ENCODE measurements around the gene RPTN. TPM values are rescaled to one million over a fixed set of nuclear protein-coding genes. Genes with fewer than 3 reads are reported as not detected.

Gene RPTN
- total and polyA plus RNA-seq, 2 of the 4 experiments (the other 2 are of a cell fraction): not detected

- POLR2A ChIA-PET (ENCODE audit: unreplicated experiment): no interaction called here
- Histone ChIP-seq H4K91ac (ENCODE audit: insufficient read depth, low read depth, low read length) (no peak overlapping the region), H3K4me2 (ENCODE audit: low read depth, low read length) (no peak overlapping the region), H3K9ac (ENCODE audit: low read depth, low read length) (no peak overlapping the region), H2BK120ac (ENCODE audit: low read depth, low read length) (no peak overlapping the region), H3K56ac (ENCODE audit: extremely low read depth, insufficient read depth, low read length) (no peak overlapping the region), H4K8ac (ENCODE audit: low read depth in 2 of 2, low read length in 2 of 2) (no peak overlapping the region), H3K4me3 (ENCODE audit: insufficient read depth, low read depth, low read length) (no peak overlapping the region), H2BK20ac (ENCODE audit: low read depth, low read length) (no peak overlapping the region), H2AFZ (replicated peaks; ENCODE audit: low read length, poor library complexity) (no peak overlapping the region), H2AK9ac (replicated peaks; ENCODE audit: low read depth, low read length, poor library complexity) (no peak overlapping the region), H3K36me3 (ENCODE audit: control insufficient read depth, insufficient read depth, low read length) (no peaks in the 10 kb centered on the region), H2AK5ac (ENCODE audit: low read depth, low read length) (no peak overlapping the region), H3K9me3 (ENCODE audit: control insufficient read depth, insufficient read depth, low read length) (no peaks in the 10 kb centered on the region), H3K4me1 (ENCODE audit: control insufficient read depth, insufficient read depth, low read length) (no peaks in the 10 kb centered on the region), H3K18ac (ENCODE audit: low read depth, low read length) (no peak overlapping the region), H3K79me1 (ENCODE audit: low read depth in 1 of 2, low read length in 2 of 2) (no peaks in the 10 kb centered on the region), H3K23ac (ENCODE audit: low read depth, low read length) (no peak overlapping the region), H4K5ac (ENCODE audit: low read depth, low read length) (no peak overlapping the region), H3K14ac (replicated peaks; ENCODE audit: low read depth, low read length) (no peak overlapping the region), H3K27ac (ENCODE audit: insufficient read depth, low read length) (no peak overlapping the region), H3K4ac (ENCODE audit: low read depth, low read length) (no peak overlapping the region), H2BK15ac (ENCODE audit: low read depth, low read length) (no peak overlapping the region), H3K9me1 (ENCODE audit: insufficient read depth, low read length) (no peaks in the 10 kb centered on the region), H3K27me3 (ENCODE audit: control insufficient read depth, insufficient read depth, low read length) (no peaks in the 10 kb centered on the region), H2BK5ac (ENCODE audit: low read depth, low read length, poor library complexity, severe bottlenecking) (no peak overlapping the region), H4K20me1 (ENCODE audit: insufficient read depth, low read length) (no peaks in the 10 kb centered on the region)
- CTCF ChIA-PET: interaction anchor here (1.1 kb wide), 1 partner anchor 13 kb away, joined by 3 read pairs; no protein-coding TSS in a partner anchor
- no TSS peak for BruUV-seq (replicated peaks)
- no peak for ATAC-seq (ENCODE audit: low read depth)
- intact Hi-C loops (cut with micrococcal nuclease): no loop called here
- TF ChIP-seq MAFK (IDR thresholded peaks at IDR 0.05; ENCODE audit: low read depth, low read length) (no peak), RCOR1 (IDR thresholded peaks at IDR 0.05; ENCODE audit: insufficient replicate concordance, low read length) (no peak), ELK1 (IDR thresholded peaks at IDR 0.05; ENCODE audit: borderline replicate concordance, low read depth, low read length) (no peak), MXI1 (IDR thresholded peaks at IDR 0.05; ENCODE audit: borderline replicate concordance, low read depth, low read length) (no peak), MAZ (IDR thresholded peaks at IDR 0.05; ENCODE audit: borderline replicate concordance, low read depth, low read length) (no peak), RFX5 (IDR thresholded peaks at IDR 0.05; ENCODE audit: low read depth, low read length) (no peak), NFE2L2 (IDR thresholded peaks at IDR 0.05; ENCODE audit: low read depth, low read length) (no peak), CEBPB (IDR thresholded peaks at IDR 0.05; ENCODE audit: low read depth, low read length) (no peak), FOS (IDR thresholded peaks at IDR 0.05; ENCODE audit: low read depth, low read length) (no peak), RAD21 (IDR thresholded peaks at IDR 0.05; ENCODE audit: low read length) (no peak), POLR2A (IDR thresholded peaks at IDR 0.05; ENCODE audit: low read depth, low read length) (no peak), BHLHE40 (IDR thresholded peaks at IDR 0.05; ENCODE audit: low read depth, low read length) (no peak), CTCF (conservative IDR thresholded peaks at IDR 0.05; ENCODE audit: low read depth, low read length) (no peak), SMC3 (IDR thresholded peaks at IDR 0.05; ENCODE audit: low read depth, low read length) (no peak), CHD1 (IDR thresholded peaks at IDR 0.05; ENCODE audit: low read depth, low read length) (no peak)
- dilution Hi-C loops (cut with HindIII; ENCODE audit: low sequenced_read_pairs, unreplicated experiment): no loop called here
- in situ Hi-C loops (cut with MboI; ENCODE audit: low sequenced_read_pairs): no loop called here
- no peak for DNase-seq
Observed at GRCh38 chr1:152198982-152199381, 40.0 kb upstream of the RPTN start.

Measured in IMR-90 (cell line).